ENCODE results near the gene CELA3A.
"Not testable (repeated sequence)": the region's sequence is repeated elsewhere in the genome, so short reads cannot be mapped to it uniquely, and the experiment has no call there.

CELA3A gene

GRCh38 chr1:21981253-21981652 lies 20.2 kb upstream of the CELA3A start:
- not testable (repeated sequence) for DNase-seq (ENCODE audit: low spot score)

GRCh38 chr1:21982122-21982521 lies 19.3 kb upstream of the CELA3A start:
- not testable (repeated sequence) for DNase-seq (ENCODE audit: low spot score)

GRCh38 chr1:21983539-21983938 lies 17.9 kb upstream of the CELA3A start:
- not testable (repeated sequence) for DNase-seq (ENCODE audit: low spot score)

- DNase-seq (ENCODE audit: low spot score), result not testable (repeated sequence)
These were observed 15.6 kb upstream of the CELA3A start for GRCh38 chr1:21985893-21986292.

- not testable (repeated sequence) for DNase-seq (ENCODE audit: low spot score)
These were observed 15.1 kb upstream of the CELA3A start for GRCh38 chr1:21986386-21986785.

- not testable (repeated sequence) for DNase-seq (ENCODE audit: low spot score)
These were observed 11.6 kb upstream of the CELA3A start for GRCh38 chr1:21989672-21990393.

GRCh38 chr1:21992186-21992585 lies 9.3 kb upstream of the CELA3A start:
- DNase-seq (ENCODE audit: low spot score), result not testable (repeated sequence)

GRCh38 chr1:21994716-21995115 lies 6.7 kb upstream of the CELA3A start:
- DNase-seq (ENCODE audit: low spot score), result not testable (repeated sequence)

- not testable (repeated sequence) for DNase-seq (ENCODE audit: low spot score)
These were observed 4.8 kb upstream of the CELA3A start for GRCh38 chr1:21996663-21996970.

GRCh38 chr1:21997891-21998623 lies 3.4 kb upstream of the CELA3A start:
- DNase-seq (ENCODE audit: low spot score), result not testable (repeated sequence)

GRCh38 chr1:21998624-21999294 lies 2.7 kb upstream of the CELA3A start:
- DNase-seq (ENCODE audit: low spot score), result not testable (repeated sequence)

- not testable (repeated sequence) for DNase-seq (ENCODE audit: low spot score)
These were observed 1.8 kb upstream of the CELA3A start for GRCh38 chr1:21999645-22000044.

GRCh38 chr1:22002461-22002860 lies 1.0 kb downstream of the CELA3A start:
- not testable (repeated sequence) for DNase-seq (ENCODE audit: low spot score)

- not testable (repeated sequence) for DNase-seq (ENCODE audit: low spot score)
These were observed 1.4 kb downstream of the CELA3A start for GRCh38 chr1:22002875-22003274.

GRCh38 chr1:22003959-22004358 lies 2.5 kb downstream of the CELA3A start:
- DNase-seq (ENCODE audit: low spot score), result not testable (repeated sequence)

GRCh38 chr1:22005261-22006149 lies 4.0 kb downstream of the CELA3A start:
- DNase-seq (ENCODE audit: low spot score), result not testable (repeated sequence)

GRCh38 chr1:22006736-22007135 lies 5.3 kb downstream of the CELA3A start:
- not testable (repeated sequence) for DNase-seq (ENCODE audit: low spot score)

- DNase-seq (ENCODE audit: low spot score), result not testable (repeated sequence)
These were observed 5.8 kb downstream of the CELA3A start for GRCh38 chr1:22007262-22007661.

GRCh38 chr1:22009566-22009965 lies 8.1 kb downstream of the CELA3A start:
- not testable (repeated sequence) for DNase-seq (ENCODE audit: low spot score)

- DNase-seq (ENCODE audit: low spot score), result not testable (repeated sequence)
These were observed 11.3 kb downstream of the CELA3A start for GRCh38 chr1:22012752-22013151.

GRCh38 chr1:22014575-22015206 lies 13.2 kb downstream of the CELA3A start:
- DNase-seq (ENCODE audit: low spot score), result not testable (repeated sequence)
